OCI-LY1 (cell line): ENCODE results near the gene GNG5.
"Not testable (repeated sequence)": the region's sequence is repeated elsewhere in the genome, so short reads cannot be mapped to it uniquely, and the experiment has no call there.

ENCODE experiments used
- H2AFZ ChIP-seq: fragments of 200-600 bp; sonication (generic), shearing (Covaris generic); 2 replicates; pipeline ENCODE4 v1.6.0; 2014; ENCODE audit warnings: antibody characterized with exemption, mild to moderate bottlenecking, low read length
- H3F3A ChIP-seq: fragments of 200-600 bp; sonication (generic), shearing (Covaris generic); 2 replicates; pipeline ENCODE4 v1.6.0; 2014; ENCODE audit warnings: mild to moderate bottlenecking, antibody characterized with exemption, low read length, moderate library complexity; ENCODE audit not compliant: insufficient read depth
- H3K27ac ChIP-seq: fragments of 200-600 bp; sonication (generic); 2 replicates; pipeline ENCODE4 v1.5.1; 2014; ENCODE audit warnings: low read length, mixed run types, mild to moderate bottlenecking, low read depth; ENCODE audit not compliant: poor library complexity, severe bottlenecking
- H3K27me3 ChIP-seq: fragments of 200-600 bp; sonication (generic); 2 replicates; pipeline ENCODE4 v1.6.0; 2014; ENCODE audit warnings: antibody characterized with exemption, mild to moderate bottlenecking, low read length, moderate library complexity; ENCODE audit not compliant: insufficient read depth
- H3K36me3 ChIP-seq: fragments of 200-600 bp; sonication (generic); 2 replicates; pipeline ENCODE4 v1.6.1; 2014; ENCODE audit warnings: mild to moderate bottlenecking, antibody characterized with exemption, low read length, moderate library complexity, mixed read lengths; ENCODE audit not compliant: insufficient read depth
- H3K4me1 ChIP-seq: fragments of 200-600 bp; sonication (generic); 2 replicates; pipeline ENCODE4 v1.5.1; 2014; ENCODE audit warnings: mild to moderate bottlenecking, low read length, moderate library complexity; ENCODE audit not compliant: insufficient read depth, severe bottlenecking
- H3K4me2 ChIP-seq: fragments of 200-600 bp; sonication (generic), shearing (Covaris generic); 2 replicates; pipeline ENCODE4 v1.6.1; 2014; ENCODE audit warnings: low read length
- H3K4me3 ChIP-seq: fragments of 200-600 bp; sonication (generic); 2 replicates; pipeline ENCODE4 v1.5.1; 2014; ENCODE audit warnings: low read length, low read depth, mild to moderate bottlenecking, mixed read lengths; ENCODE audit not compliant: poor library complexity, severe bottlenecking
- H3K79me2 ChIP-seq: fragments of 200-600 bp; shearing (Covaris generic); 2 replicates; pipeline ENCODE4 v1.6.1; 2016; ENCODE audit warnings: mixed run types, low read length, mixed read lengths; ENCODE audit not compliant: insufficient read depth
- H3K9ac ChIP-seq: fragments of 200-600 bp; sonication (generic), shearing (Covaris generic); 2 replicates; pipeline ENCODE4 v1.6.1; 2014; ENCODE audit warnings: mild to moderate bottlenecking, low read length, mixed read lengths
- H3K9me2 ChIP-seq: fragments of 200-600 bp; sonication (generic), shearing (Covaris generic); 2 replicates; pipeline ENCODE4 v1.6.1; 2014; ENCODE audit warnings: low read depth, mild to moderate bottlenecking, low read length, mixed read lengths
- H3K9me3 ChIP-seq: fragments of 200-600 bp; shearing (Covaris generic); 2 replicates; pipeline ENCODE4 v1.6.1; 2014; ENCODE audit warnings: low read length, mixed read lengths
- H4K20me1 ChIP-seq: fragments of 200-600 bp; sonication (generic), shearing (Covaris generic); 2 replicates; pipeline ENCODE4 v1.6.0; 2016; ENCODE audit warnings: mild to moderate bottlenecking, low read length; ENCODE audit not compliant: insufficient read depth
- EZH2 ChIP-seq: fragments of 200-600 bp; sonication (generic), shearing (Covaris generic); IDR thresholded peaks from 2 replicates; pipeline ENCODE4 v1.8.0; 2017; ENCODE audit warnings: borderline replicate concordance, mixed run types, mild to moderate bottlenecking, antibody characterized with exemption, low read length, moderate library complexity, mixed read lengths
- TF ChIP-seq, protein P1 (sequence below): fragments of 200-600 bp; sonication (generic), shearing (Covaris generic); IDR thresholded peaks from 2 replicates; pipeline ENCODE4 v1.5.1; 2017; ENCODE audit warnings: mild to moderate bottlenecking, antibody characterized with exemption, low read length, moderate library complexity, mixed read lengths

The GNG5 gene

DNA sequence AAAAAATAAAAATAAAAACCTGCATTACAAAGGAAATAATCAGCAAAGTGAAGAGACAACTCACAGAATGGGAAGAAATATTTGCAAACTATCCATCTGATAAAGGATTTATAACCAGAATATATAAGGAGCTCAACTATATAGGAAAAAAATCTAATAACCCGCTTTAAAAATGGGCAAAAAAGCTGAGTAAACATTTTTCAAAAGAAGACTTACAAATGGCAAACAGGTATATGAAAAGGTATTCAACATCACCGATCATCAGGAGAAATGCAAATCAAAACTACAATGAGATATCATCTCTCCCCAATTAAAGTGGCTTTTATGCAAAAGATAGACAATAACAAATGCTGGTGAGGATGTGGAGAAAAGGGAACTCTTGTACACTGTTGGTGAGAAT is 3.8 kb upstream of the GNG5 start:
- H3K4me2 ChIP-seq, result no peak overlapping the region
- no peaks in the 10 kb centered on the region for H3F3A ChIP-seq
- peaks cover 7% of the 10 kb centered on the region; the same call in 1 of the 2 replicates for H3K9me3 ChIP-seq
- no peaks in the 10 kb centered on the region for H3K36me3 ChIP-seq
- TF ChIP-seq, protein P1, sequence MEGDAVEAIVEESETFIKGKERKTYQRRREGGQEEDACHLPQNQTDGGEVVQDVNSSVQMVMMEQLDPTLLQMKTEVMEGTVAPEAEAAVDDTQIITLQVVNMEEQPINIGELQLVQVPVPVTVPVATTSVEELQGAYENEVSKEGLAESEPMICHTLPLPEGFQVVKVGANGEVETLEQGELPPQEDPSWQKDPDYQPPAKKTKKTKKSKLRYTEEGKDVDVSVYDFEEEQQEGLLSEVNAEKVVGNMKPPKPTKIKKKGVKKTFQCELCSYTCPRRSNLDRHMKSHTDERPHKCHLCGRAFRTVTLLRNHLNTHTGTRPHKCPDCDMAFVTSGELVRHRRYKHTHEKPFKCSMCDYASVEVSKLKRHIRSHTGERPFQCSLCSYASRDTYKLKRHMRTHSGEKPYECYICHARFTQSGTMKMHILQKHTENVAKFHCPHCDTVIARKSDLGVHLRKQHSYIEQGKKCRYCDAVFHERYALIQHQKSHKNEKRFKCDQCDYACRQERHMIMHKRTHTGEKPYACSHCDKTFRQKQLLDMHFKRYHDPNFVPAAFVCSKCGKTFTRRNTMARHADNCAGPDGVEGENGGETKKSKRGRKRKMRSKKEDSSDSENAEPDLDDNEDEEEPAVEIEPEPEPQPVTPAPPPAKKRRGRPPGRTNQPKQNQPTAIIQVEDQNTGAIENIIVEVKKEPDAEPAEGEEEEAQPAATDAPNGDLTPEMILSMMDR, result no peak
- no peak for TF ChIP-seq EZH2
- peaks cover 10% of the 10 kb centered on the region for H3K4me1 ChIP-seq
- H4K20me1 ChIP-seq, result no peaks in the 10 kb centered on the region
- no peak overlapping the region for H3K9ac ChIP-seq
- H3K27ac ChIP-seq, result no peak overlapping the region
- no peaks in the 10 kb centered on the region for H3K27me3 ChIP-seq
- H2AFZ ChIP-seq, result no peak overlapping the region
- no peaks in the 10 kb centered on the region for H3K9me2 ChIP-seq
- H3K79me2 ChIP-seq, result peaks cover 4% of the 10 kb centered on the region
- H3K4me3 ChIP-seq, result no peak overlapping the region

DNA sequence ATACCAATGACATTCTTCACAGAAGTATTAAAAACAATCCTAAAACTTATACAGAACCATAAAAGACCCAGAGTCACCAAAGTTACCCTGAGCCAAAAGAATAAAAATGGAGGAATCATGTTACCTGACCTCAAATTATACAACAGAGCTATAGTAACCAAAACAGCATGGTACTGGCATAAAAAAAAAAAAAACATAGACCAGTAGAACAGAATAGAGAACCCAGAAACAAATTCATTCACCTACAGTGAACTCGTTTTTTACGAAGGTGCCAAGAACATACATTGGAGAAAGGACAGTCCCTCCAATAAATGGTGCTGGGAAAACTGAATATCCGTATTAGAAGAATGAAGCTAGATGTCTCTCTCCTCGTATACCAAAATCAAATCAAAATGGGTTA is 2.6 kb upstream of the GNG5 start:
- no peaks in the 10 kb centered on the region for H3K36me3 ChIP-seq
- no peak overlapping the region for H3K9ac ChIP-seq
- H3K4me1 ChIP-seq, result peaks cover 21% of the 10 kb centered on the region
- peaks cover 15% of the 10 kb centered on the region for H3K79me2 ChIP-seq
- H3K27ac ChIP-seq, result no peak overlapping the region
- no peaks in the 10 kb centered on the region for H3F3A ChIP-seq
- H3K27me3 ChIP-seq, result no peaks in the 10 kb centered on the region
- H3K4me2 ChIP-seq, result no peak overlapping the region
- peaks cover 7% of the 10 kb centered on the region; the same call in 1 of the 2 replicates for H3K9me3 ChIP-seq
- H3K9me2 ChIP-seq, result no peaks in the 10 kb centered on the region
- H4K20me1 ChIP-seq, result no peaks in the 10 kb centered on the region
- H3K4me3 ChIP-seq, result no peak overlapping the region
- no peak overlapping the region for H2AFZ ChIP-seq
- TF ChIP-seq EZH2, result no peak
- TF ChIP-seq, protein P1, result no peak

DNA sequence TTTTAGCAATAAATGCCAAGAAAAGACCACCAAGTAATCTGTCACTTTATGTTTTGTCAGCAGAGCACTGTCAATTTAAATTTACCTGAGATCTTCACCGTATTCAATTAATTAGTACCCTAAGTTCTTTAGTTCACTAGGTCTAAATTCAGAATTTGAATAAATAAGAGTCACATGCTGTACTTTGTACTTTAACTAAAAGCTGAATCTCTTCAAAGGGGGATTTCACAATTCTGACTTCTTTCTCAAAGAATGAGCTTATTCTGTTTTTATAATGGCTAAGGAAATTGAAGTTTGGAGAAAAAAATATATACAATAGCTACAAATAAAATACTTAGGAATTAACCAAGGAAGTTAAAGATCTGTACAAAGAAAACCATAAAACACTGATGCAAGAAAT is 2.1 kb upstream of the GNG5 start:
- Histone ChIP-seq H2AFZ (no peak overlapping the region), H3K27me3 (no peaks in the 10 kb centered on the region), H3K9me3 (peaks cover 7% of the 10 kb centered on the region; the same call in 1 of the 2 replicates), H3K4me2 (no peak overlapping the region), H3K9me2 (no peaks in the 10 kb centered on the region), H3K79me2 (peaks cover 20% of the 10 kb centered on the region), H4K20me1 (no peaks in the 10 kb centered on the region), H3K4me3 (no peak overlapping the region), H3K27ac (no peak overlapping the region), H3F3A (no peaks in the 10 kb centered on the region), H3K4me1 (peaks cover 26% of the 10 kb centered on the region), H3K9ac (no peak overlapping the region), H3K36me3 (no peaks in the 10 kb centered on the region)
- TF ChIP-seq, protein P1, result no peak
- TF ChIP-seq EZH2, result no peak

DNA sequence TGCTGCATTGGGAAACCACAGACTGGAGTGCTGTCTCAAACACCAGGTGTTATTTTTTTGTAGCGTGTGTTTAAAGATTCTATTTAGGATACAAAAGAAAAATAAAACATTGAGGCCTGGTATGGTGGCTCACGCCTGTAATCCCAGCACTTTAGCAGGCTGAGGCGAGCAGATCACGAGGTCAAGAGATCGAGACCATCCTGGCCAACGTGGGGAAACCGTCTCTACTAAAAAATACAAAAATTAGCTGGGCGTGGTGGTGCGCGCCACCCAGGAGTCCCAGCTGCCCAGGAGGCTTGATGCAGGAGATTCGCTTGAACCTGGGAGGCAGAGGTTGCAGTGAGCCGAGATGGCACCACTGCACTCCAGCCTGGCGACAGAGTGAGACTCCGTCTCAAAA is 1.5 kb upstream of the GNG5 start:
- Histone ChIP-seq H3K79me2 (peaks cover 27% of the 10 kb centered on the region), H3K4me1 (peaks cover 32% of the 10 kb centered on the region), H3K4me2 (peak overlapping the region; percentile 91)
- H4K20me1 ChIP-seq, H3K4me3 ChIP-seq, H3K27ac ChIP-seq, H3K27me3 ChIP-seq, H3K9ac ChIP-seq, H3K9me2 ChIP-seq, H2AFZ ChIP-seq, H3K9me3 ChIP-seq, H3F3A ChIP-seq, H3K36me3 ChIP-seq: not testable (repeated sequence)
